GM12878 (cell line): ENCODE data around the gene PHC2. TPM values are rescaled to one million over a fixed set of nuclear protein-coding genes. Genes with fewer than 3 reads are reported as not detected.

Source experiments
- ATAC-seq: fragments of 200-7000 bp; cut with Tn5 transposase; 3 replicates; pipeline ENCODE4 v1.9.1; 2020; ENCODE audit warnings: mild to moderate bottlenecking, moderate library complexity
- BruUV-seq: library from RNA; stranded (reverse); fragments of 400-500 nt; replicated peaks from 2 replicates; lab custom pipeline; 2021; lab: Mats Ljungman, UMichigan
- CTCF ChIA-PET: fragments of 300-600 bp; sonication (Branson Sonifier 250); formaldehyde crosslinking; extraction: SDS; loops from one replicate; lab custom pipeline; 2021; ENCODE audit warnings: inconsistent platforms; lab: Yijun Ruan, JAX
- POLR2A ChIA-PET: fragments of 350-600 bp; formaldehyde crosslinking; extraction: SDS; loops from one replicate; lab custom pipeline; 2021; ENCODE audit warnings: inconsistent platforms; lab: Charles Lee
- RAD21 ChIA-PET: fragments of 300-600 bp; sonication (Branson Sonifier 250); formaldehyde crosslinking; loops from one replicate; lab custom pipeline; 2023; ENCODE audit warnings: antibody characterized with exemption; ENCODE audit not compliant: unreplicated experiment; lab: Charles Lee
- SMC1A ChIA-PET: fragments of 300-600 bp; sonication (Branson Sonifier 250); formaldehyde crosslinking; loops from one replicate; lab custom pipeline; 2023; ENCODE audit not compliant: unreplicated experiment, uncharacterized antibody; lab: Charles Lee
- DNase-seq: peaks from one replicate; pipeline ENCODE4 v3.0.0-alpha.2; 2011; ENCODE audit warnings: low read depth, low spot score
- FAIRE-seq: peaks from 3 replicates; lab custom pipeline; 2011; peaks lifted over from hg19 to GRCh38; lab: Jason Lieb, UNC
- H2AFZ ChIP-seq: 2 replicates; pipeline ENCODE4 v1.6.0; 2011; ENCODE audit warnings: low read depth, low read length, control low read depth; ENCODE audit not compliant: control insufficient read depth
- H3K27ac ChIP-seq: 2 replicates; pipeline ENCODE4 v1.5.1; 2011; ENCODE audit warnings: control low read depth; ENCODE audit not compliant: control insufficient read depth, insufficient read depth
- H3K27me3 ChIP-seq, 2 experiments: replicated peaks in 1 of 2; 2 replicates each; pipeline versions ENCODE4 v1.6.0 to v1.6.1; 2011; ENCODE audit warnings: low read length in 1 of 2; ENCODE audit not compliant: control insufficient read depth in 2 of 2, insufficient read depth in 2 of 2
- H3K36me3 ChIP-seq, 2 experiments: 2 replicates each; pipeline ENCODE4 v1.5.1; 2011; ENCODE audit warnings: low read length in 1 of 2; ENCODE audit not compliant: control insufficient read depth in 2 of 2, insufficient read depth in 2 of 2
- H3K4me1 ChIP-seq: 2 replicates; pipeline ENCODE4 v1.6.1; 2011; ENCODE audit warnings: mild to moderate bottlenecking, low read length, moderate library complexity, mixed read lengths; ENCODE audit not compliant: control insufficient read depth, insufficient read depth
- H3K4me2 ChIP-seq: 2 replicates; pipeline ENCODE4 v1.6.0; 2011; ENCODE audit warnings: control low read depth; ENCODE audit not compliant: control insufficient read depth, insufficient read depth
- H3K4me3 ChIP-seq: fragments of 200-600 bp; sonication (generic); 2 replicates; pipeline ENCODE4 v1.5.1; 2016
- H3K79me2 ChIP-seq: 2 replicates; pipeline ENCODE4 v1.6.0; 2011; ENCODE audit warnings: low read length; ENCODE audit not compliant: control insufficient read depth, insufficient read depth
- H3K9ac ChIP-seq: 2 replicates; pipeline ENCODE4 v1.8.0; 2011; ENCODE audit warnings: low read length, control low read depth, mixed read lengths; ENCODE audit not compliant: control insufficient read depth, insufficient read depth
- H3K9me3 ChIP-seq: replicated peaks from 3 replicates; pipeline ENCODE4 v1.5.1; 2011; ENCODE audit warnings: mild to moderate bottlenecking, low read length; ENCODE audit not compliant: control insufficient read depth, insufficient read depth
- H4K20me1 ChIP-seq: 2 replicates; pipeline ENCODE4 v1.6.0; 2011; ENCODE audit not compliant: control insufficient read depth, insufficient read depth
- CTCF ChIP-seq, 3 experiments: IDR thresholded peaks in 2 of 3; conservative IDR thresholded peaks in 1 of 3; 2 replicates each; pipeline ENCODE4 v1.5.1; 2011; ENCODE audit warnings: low read depth in 3 of 3, low read length in 3 of 3, mild to moderate bottlenecking in 3 of 3, control low read depth in 2 of 3, moderate library complexity in 2 of 3, inconsistent platforms in 1 of 3, mixed read lengths in 1 of 3; ENCODE audit not compliant: control insufficient read depth in 2 of 3, insufficient read depth in 1 of 3; ENCODE audit errors: extremely low read depth in 1 of 3
- E2F8 ChIP-seq: fragments of 450-650 bp; IDR thresholded peaks from 2 replicates; pipeline ENCODE4 v1.6.1; 2018; ENCODE audit warnings: mild to moderate bottlenecking, low read depth, moderate library complexity; ENCODE audit not compliant: partially characterized antibody
- E4F1 ChIP-seq: fragments of 450-650 bp; IDR thresholded peaks from 2 replicates; pipeline ENCODE4 v1.6.1; 2018; ENCODE audit warnings: borderline replicate concordance, mild to moderate bottlenecking; ENCODE audit not compliant: partially characterized antibody
- HDAC2 ChIP-seq: fragments of 200-600 bp; sonication (generic); IDR thresholded peaks from 2 replicates; pipeline ENCODE4 v1.6.1; 2017
- KDM1A ChIP-seq: fragments of 200-600 bp; sonication (generic); IDR thresholded peaks from 2 replicates; pipeline ENCODE4 v1.6.1; 2016; ENCODE audit warnings: borderline replicate concordance
- MYB ChIP-seq: fragments of 150-350 bp; IDR thresholded peaks from 2 replicates; pipeline ENCODE4 v1.6.1; 2014; ENCODE audit warnings: mild to moderate bottlenecking, low read depth, low read length, borderline replicate concordance
- SIX5 ChIP-seq: IDR thresholded peaks from 2 replicates; pipeline ENCODE4 v1.6.1; 2011; ENCODE audit warnings: mild to moderate bottlenecking, low read depth, low read length, moderate library complexity; ENCODE audit not compliant: severe bottlenecking
- SMARCA5 ChIP-seq: fragments of 450-650 bp; IDR thresholded peaks from 2 replicates; pipeline ENCODE4 v1.6.1; 2017; ENCODE audit warnings: mild to moderate bottlenecking
- SP1 ChIP-seq: IDR thresholded peaks from one replicate; pipeline ENCODE4 v1.6.1; 2011; ENCODE audit warnings: low read depth, low read length
- WGBS: methylation state at CpG from one replicate; pipeline ENCODE4 v1.1.6; 2016; ENCODE audit warnings: low lambda C conversion rate; ENCODE audit not compliant: insufficient replicate concordance, insufficient coverage; ENCODE audit errors: missing lambda C conversion rate; 5-methylcytosine and 5-hydroxymethylcytosine counted together
- in situ Hi-C: fragments of 300-500 bp; cut with MboI; formaldehyde crosslinking; loops from 9 replicates; pipeline ENCODE4 v1.14.3; 2018; ENCODE audit warnings: mixed read lengths
- intact Hi-C: fragments of 100-400 bp; cut with micrococcal nuclease; formaldehyde crosslinking; loops from one replicate; pipeline ENCODE4 v1.14.2; 2022; ENCODE audit not compliant: unreplicated experiment
- polyA plus RNA-seq, 11 experiments: library from polyadenylated mRNA; depleted of rRNA in 4 of 11; unstranded in 6 of 11; stranded (reverse) in 5 of 11; fragments of >200 nt; fragmentation: Nextera tagmentation in 4 of 11; fragmentation: Illumina TruSeq in 1 of 11; extraction: Ambion mirVana in 4 of 11; extraction: Trizol in 1 of 11; gene quantifications; 1 replicate in 1 of 11; 2 replicates in 10 of 11; pipeline versions ENCODE4 v1.2.1 to v1.2.3, GENCODE V29; 2011 to 2016; ENCODE audit warnings: inconsistent platforms in 2 of 11, missing spikeins in 2 of 11, low read depth in 1 of 11
- total RNA-seq, 4 experiments: library from RNA; depleted of rRNA in 3 of 4; stranded (reverse); fragments of >200 nt in 3 of 4; fragmentation: Illumina TruSeq in 1 of 4; extraction: Trizol in 1 of 4; gene quantifications; 2 replicates each; pipeline versions ENCODE4 v1.2.1 to v1.2.3, GENCODE V29; 2013 to 2021

Gene PHC2
- total and polyA plus RNA-seq, 10 of the 15 experiments (the other 5 are each of a cell fraction or from before 2014, with no cell fraction given), result 2.0 to 35.9 (median 16.4) TPM

GRCh38 chr1:33465316-33465715, 34.4 kb upstream of the PHC2 start:
- intact Hi-C loops (no loop called here), in situ Hi-C loops (loop anchor here (5.0 kb wide), 2 partner anchors 98 to 168 kb away; no protein-coding TSS in a partner anchor)
- no peak for ATAC-seq
- Histone ChIP-seq H3K4me3 (no peak overlapping the region), H2AFZ (no peak overlapping the region), H3K9me3 (no peaks in the 10 kb centered on the region), H3K79me2 (no peaks in the 10 kb centered on the region), H3K27ac (no peak overlapping the region), H3K9ac (no peak overlapping the region), H4K20me1 (no peaks in the 10 kb centered on the region), H3K36me3 (no peaks in the 10 kb centered on the region), H3K4me2 (no peak overlapping the region), H3K4me1 (peaks cover 38% of the 10 kb centered on the region), H3K27me3 (no peaks in the 10 kb centered on the region)
- RAD21 ChIA-PET, result no interaction called here
- DNase-seq, result no peak
- no peak for FAIRE-seq
- TF ChIP-seq MYB (no peak), KDM1A (no peak), HDAC2 (no peak), E4F1 (no peak), E2F8 (no peak), SP1 (no peak), CTCF (IDR thresholded peaks at IDR 0.05 in 2 of 3, conservative IDR thresholded peaks at IDR 0.05 in 1 of 3; ENCODE audit: control insufficient read depth in 2 of 3, extremely low read depth in 1 of 3, insufficient read depth in 1 of 3, low read depth in 3 of 3, low read length in 3 of 3) (no peak), SMARCA5 (no peak), SIX5 (no peak)
- BruUV-seq, result no TSS peak
- SMC1A ChIA-PET, result interaction anchor here (8.8 kb wide), 1 partner anchor 8 kb away, joined by 112 read pairs; no protein-coding TSS in a partner anchor
- WGBS, result 2% methylated on average over 2 of the region's 2 CpGs
- CTCF ChIA-PET, result interaction anchor here (1.6 kb wide), 1 partner anchor 10 kb away, joined by 6 read pairs; no protein-coding TSS in a partner anchor
- POLR2A ChIA-PET, result no interaction called here
